Right lobe of liver (tissue), 4 donors: ENCODE measurements around the gene SEC22A.

Experiments used
- CTCF ChIP-seq, 4 donors: fragments of 200-600 bp in 3 of 4; fragments of 450-650 bp in 1 of 4; IDR thresholded peaks; one replicate each; pipeline versions ENCODE4 v1.5.1 to v1.8.0; 2016 to 2022; ENCODE audit warnings: antibody characterized with exemption in 4 of 4, mild to moderate bottlenecking in 2 of 4
- POLR2A ChIP-seq: fragments of 450-650 bp; IDR thresholded peaks from one replicate; pipeline ENCODE4 v1.6.1; 2017; ENCODE audit warnings: antibody characterized with exemption, mild to moderate bottlenecking
- donor health status: DM: no; HTN: no; CAD: no.
- donor health status: DM: no; HTN: no; CAD: no.
- donor health status: DM: no; HTN: yes; CAD: no.

- peak in 1 of 4 donors; percentile 5 for TF ChIP-seq CTCF (IDR thresholded peaks at IDR 0.05)
- TF ChIP-seq POLR2A, result no peak
These were observed 66.1 kb downstream of the SEC22A start for GRCh38 chr3:123267821-123268220.
